Adipose tissue (tissue), 3 donors: ENCODE results near the gene ANXA5. TPM values are rescaled to one million over a fixed set of nuclear protein-coding genes. Genes with fewer than 3 reads are reported as not detected.
A peak's percentile ranks its signal among the peaks of the same experiment; 100 is the strongest.
"Not testable (repeated sequence)": the region's sequence is repeated elsewhere in the genome, so short reads cannot be mapped to it uniquely, and the experiment has no call there.

Experiments
- H3K27ac ChIP-seq: one replicate; pipeline ENCODE4 v1.5.1; 2013; ENCODE audit warnings: low read depth, low read length
- WGBS, 3 donors: extraction: QIAGEN DNeasy Blood & Tissue Kit; methylation state at CpG; one replicate each; pipeline ENCODE4 v1.1.7; 2013; 5-methylcytosine and 5-hydroxymethylcytosine counted together
- polyA plus RNA-seq, 3 donors: library from polyadenylated mRNA; stranded (reverse); fragments of 200-250 nt; gene quantifications; one replicate each; pipeline ENCODE4 v1.2.3, GENCODE V29; 2013
- donor health status: healthy with polysubstance abuse.
- donor health status: Bipolar disorder and iron deficiency.
- donor health status: healthy.

ANXA5 gene
- 100 to 1,000 TPM; 130 to 685 (median 535) TPM for polyA plus RNA-seq

DNA sequence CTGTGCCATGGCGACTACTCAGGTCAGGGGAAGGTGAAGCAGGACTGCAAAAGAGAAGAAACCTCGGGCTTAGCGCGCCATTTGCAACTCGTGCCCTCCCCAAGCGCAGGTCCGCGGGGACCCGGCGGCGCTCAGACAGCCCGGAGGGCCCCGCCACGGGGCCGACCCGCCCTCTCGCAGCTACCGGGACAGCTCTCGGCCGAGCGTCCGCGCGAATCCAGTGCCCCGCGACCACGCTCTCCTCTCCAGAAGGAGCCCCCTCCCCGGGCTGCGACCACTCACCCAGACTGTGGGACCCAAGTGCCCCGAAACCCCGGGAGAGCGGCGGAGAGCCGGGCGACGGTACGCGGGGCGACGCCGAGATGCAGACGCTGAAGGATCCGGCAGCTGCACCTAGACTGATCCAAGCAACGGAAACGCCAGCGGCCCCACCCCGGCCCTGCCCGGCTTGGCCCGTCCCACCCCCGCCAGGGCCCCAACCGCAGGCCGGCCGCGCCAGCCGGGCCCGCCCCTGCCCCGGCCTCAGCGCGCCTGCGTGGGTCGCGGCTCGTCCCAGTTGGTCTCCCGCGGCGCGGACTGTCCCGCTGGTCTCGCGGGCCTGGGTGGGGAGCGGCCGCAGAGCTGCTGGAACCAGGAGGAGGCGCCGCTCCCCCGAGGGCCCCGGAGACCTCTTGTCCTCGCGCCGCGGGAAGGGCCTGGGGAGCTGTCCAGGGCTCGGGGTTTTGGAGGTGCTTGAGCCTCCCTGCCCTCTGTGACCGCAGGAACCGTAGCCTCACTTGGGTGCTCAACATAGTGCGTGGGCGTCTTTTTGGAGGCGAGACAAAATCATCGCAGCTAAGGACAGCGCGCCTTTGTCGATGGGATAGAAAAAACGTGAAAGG lies at the start of gene ANXA5:
Gene ANXA5 (minus strand): TSS at position 400 of the 881 bp plus-strand sequence. CDS start 391 bp downstream, at position 9.
- peak within 1 kb of the TSS; percentile 91 for H3K27ac ChIP-seq
- 0 to 1% (median 0%) methylated on average over 62 to 91 of the region's 91 CpGs for WGBS, 3 donors

DNA sequence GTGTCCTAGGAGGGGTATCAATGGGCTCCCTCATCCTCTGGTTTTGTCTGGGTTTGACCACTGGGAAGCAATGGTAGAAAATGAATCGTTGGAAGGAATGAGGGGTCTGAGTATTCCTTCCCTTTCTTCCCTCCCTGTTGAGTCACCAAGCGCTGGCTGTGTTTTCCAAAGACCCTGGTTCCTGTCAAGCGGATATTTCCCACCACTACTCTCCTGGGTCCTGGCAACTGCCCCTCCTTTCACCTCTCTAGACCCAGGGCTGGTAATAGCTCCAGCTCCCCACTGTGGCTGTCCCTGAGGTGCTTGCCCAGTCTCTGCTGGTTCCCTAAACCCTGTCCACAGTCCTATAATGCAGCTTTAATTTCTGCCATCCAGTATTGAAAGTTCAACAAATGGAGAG lies 46.0 kb upstream of the ANXA5 start:
- no peak overlapping the region for H3K27ac ChIP-seq
- WGBS, 3 donors, result 54 to 71% (median 64%) methylated on average over 3 of the region's 3 CpGs

DNA sequence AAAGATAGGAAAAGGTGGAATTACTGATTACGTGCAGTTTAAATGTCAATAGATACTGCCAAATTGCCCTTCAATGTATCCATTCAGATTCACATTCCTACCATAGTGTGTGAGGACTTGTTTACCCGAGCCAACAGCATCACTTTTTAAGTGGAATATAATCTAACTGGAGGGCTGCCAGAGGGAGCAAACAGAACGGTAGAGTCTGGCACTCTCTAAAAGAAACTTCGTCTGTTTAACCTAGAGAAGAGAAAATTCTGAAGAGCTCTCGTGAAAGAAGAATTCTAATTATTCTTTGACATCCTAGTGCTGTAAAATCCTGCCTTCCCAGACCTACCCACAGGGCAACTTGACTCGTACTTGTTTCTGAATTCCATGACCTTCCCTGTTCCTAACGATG lies 45.0 kb upstream of the ANXA5 start:
- H3K27ac ChIP-seq, result no peak overlapping the region
- WGBS, 3 donors, result 17 to 58% (median 45%) methylated on average over 7 of the region's 7 CpGs

- no peak overlapping the region for H3K27ac ChIP-seq
- 75 to 87% (median 78%) methylated on average over 12 of the region's 12 CpGs for WGBS, 3 donors
These were observed 44.1 kb upstream of the ANXA5 start for GRCh38 chr4:121740796-121741409.

- WGBS, 3 donors, result 58 to 73% (median 62%) methylated on average over 2 of the region's 2 CpGs
These were observed 42.8 kb upstream of the ANXA5 start for GRCh38 chr4:121739575-121739974.

GRCh38 chr4:121738780-121739535 lies 42.2 kb upstream of the ANXA5 start:
- no peak overlapping the region for H3K27ac ChIP-seq
- WGBS, 3 donors, result 47 to 65% (median 63%) methylated on average over 2 of the region's 2 CpGs

More at GRCh38 chr4:121739575-121739974, 42.8 kb upstream of the ANXA5 start:
- H3K27ac ChIP-seq, result no peak overlapping the region

DNA sequence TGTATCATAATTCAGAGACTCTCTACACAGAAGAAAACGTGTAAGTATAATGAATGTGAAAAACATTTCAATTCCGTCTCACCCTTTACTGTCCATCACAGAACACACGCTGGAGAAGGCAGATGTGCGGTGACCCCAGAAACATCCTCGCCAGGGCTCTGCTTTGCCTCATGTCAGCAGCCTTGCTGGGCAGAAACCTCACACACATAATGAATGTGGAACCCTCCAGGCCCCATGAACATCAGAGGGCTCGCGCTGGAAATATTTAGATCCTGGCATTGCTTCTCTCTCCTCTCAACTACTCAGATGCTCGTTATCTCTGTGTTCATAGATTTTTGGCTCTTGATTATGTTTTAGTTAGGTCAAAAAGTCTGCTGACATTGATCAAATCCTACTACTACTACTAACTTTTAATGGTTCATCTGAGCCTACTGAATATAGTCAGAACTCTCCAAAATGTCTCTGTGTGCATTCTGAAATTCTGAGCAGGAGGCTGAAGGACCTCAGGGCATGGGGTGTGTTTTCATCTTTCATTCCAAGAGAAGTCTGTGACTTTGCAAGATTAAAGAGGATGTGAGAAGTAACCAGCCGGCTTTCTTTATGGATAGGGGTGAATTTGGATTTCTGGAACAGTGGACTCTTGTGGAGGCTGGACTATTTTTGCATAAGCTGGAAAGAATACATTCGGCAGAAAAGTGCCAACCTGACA lies 41.2 kb upstream of the ANXA5 start:
- WGBS, 3 donors, result 62 to 67% (median 66%) methylated on average over 10 of the region's 10 CpGs

DNA sequence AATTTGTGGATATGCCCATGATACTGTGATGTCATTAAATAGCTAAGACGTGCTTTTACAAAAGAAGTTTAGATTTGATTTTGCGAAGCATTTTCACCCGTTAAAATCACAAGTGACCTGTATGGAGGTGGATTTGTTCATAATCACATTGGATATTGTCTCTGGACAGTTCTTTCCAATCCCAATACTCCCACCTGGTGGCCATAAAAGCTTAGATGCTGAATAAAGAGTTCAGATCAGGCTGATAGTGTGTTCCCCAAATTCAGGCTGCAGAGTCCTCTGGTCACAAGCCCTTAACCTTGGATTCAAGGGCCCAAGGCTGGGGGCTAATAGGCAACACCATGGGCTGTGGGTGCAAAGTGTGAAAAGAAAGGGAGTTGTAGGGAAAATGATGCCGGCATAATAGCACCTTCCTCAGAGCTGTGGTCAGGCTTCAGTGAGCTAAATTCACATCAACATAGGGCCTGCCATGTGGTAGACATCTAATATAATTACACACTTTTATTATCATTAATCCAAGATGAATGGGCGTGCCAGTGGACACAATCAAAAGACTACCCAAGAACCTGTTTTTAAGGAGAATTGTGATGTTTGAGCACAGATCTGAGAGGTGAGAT lies 40.1 kb upstream of the ANXA5 start:
- no peak overlapping the region for H3K27ac ChIP-seq
- 57 to 75% (median 73%) methylated on average over 5 of the region's 5 CpGs for WGBS, 3 donors

More for the DNA sequence above, 41.2 kb upstream of the ANXA5 start:
- H3K27ac ChIP-seq, result no peak overlapping the region

DNA sequence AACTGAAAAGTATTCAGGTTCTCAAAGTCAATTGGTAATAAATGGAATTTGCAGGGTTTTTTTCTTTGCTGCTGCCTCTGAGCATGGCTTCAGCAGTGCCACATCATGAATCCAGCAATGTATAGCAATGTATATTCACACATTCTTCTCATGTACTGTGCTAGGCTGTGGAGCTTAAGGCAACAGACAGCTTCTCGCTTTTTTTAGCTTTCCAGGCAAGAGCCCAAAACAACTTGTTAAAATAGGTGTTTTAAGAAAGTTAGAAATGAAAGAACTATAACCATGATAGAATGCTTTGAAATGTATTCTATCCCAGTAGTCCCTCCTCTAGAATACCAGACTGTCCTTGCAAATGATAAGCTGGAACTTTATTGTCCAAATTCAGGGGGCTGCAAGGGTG lies 37.8 kb upstream of the ANXA5 start:
- no peak overlapping the region for H3K27ac ChIP-seq
- 81 to 90% (median 86%) methylated on average over 1 of the region's 1 CpG for WGBS, 3 donors

DNA sequence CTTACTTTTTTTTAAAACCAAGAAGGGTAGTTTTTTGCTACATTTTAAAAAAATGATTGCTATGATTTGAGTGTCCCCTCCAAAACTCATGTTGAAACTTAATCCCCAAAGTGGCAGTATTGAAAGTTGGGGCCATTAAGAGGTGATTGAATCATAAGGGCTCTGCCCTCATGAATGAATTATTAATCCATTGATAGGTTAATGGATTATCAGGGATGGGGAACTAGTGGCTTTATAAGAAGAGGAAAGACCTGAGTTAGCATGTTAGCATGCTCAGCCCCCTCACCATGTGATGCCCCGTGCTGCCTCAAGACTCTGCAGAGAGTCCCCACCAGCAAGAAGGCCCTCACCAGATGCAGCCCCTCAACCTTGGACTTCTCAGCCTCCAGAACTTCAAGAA lies 37.2 kb upstream of the ANXA5 start:
- H3K27ac ChIP-seq, result no peak overlapping the region
- WGBS, 3 donors, result 87 to 100% (median 88%) methylated on average over 1 of the region's 1 CpG

GRCh38 chr4:121729753-121730152 lies 33.0 kb upstream of the ANXA5 start:
- 91 to 98% (median 98%) methylated on average over 2 of the region's 2 CpGs for WGBS, 3 donors
- not testable (repeated sequence) for H3K27ac ChIP-seq

- WGBS, 3 donors, result 75 to 84% (median 75%) methylated on average over 3 of the region's 3 CpGs
- no peak overlapping the region for H3K27ac ChIP-seq
These were observed 32.0 kb upstream of the ANXA5 start for GRCh38 chr4:121728798-121729226.

GRCh38 chr4:121728066-121728465 lies 31.3 kb upstream of the ANXA5 start:
- WGBS, 3 donors, result 76 to 85% (median 77%) methylated on average over 4 of the region's 4 CpGs

DNA sequence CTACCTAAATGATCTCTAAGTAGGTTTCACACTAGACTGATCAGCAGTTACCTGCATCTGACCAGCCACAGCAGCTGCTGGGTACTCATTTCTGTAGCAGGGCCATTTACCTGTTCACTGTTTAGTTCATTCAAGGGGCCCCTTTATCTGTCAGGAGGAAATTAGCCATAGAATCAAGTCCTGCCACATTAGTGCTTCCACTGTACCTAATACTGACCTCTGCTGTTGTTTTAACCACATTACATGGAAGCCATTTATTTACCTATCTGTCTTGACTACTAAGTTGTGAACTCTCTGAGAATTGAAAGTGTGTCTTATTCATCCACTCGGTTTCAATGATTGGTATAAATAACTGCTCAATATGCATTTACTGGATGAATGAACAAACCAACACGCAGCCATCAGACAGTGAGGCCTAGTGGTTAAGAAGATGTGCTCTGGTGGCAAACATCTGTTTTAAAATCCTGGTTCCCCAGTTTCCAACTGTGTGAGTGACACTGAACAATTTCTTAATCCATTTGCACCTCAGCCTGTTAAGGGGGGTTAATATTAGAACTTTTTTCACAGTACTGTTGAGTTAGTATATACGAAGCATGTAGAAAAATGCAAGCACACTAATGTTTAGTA lies 30.0 kb upstream of the ANXA5 start:
- 35 to 45% (median 40%) methylated on average over 3 of the region's 3 CpGs for WGBS, 3 donors

More at GRCh38 chr4:121728066-121728465, 31.3 kb upstream of the ANXA5 start:
- no peak overlapping the region for H3K27ac ChIP-seq

DNA sequence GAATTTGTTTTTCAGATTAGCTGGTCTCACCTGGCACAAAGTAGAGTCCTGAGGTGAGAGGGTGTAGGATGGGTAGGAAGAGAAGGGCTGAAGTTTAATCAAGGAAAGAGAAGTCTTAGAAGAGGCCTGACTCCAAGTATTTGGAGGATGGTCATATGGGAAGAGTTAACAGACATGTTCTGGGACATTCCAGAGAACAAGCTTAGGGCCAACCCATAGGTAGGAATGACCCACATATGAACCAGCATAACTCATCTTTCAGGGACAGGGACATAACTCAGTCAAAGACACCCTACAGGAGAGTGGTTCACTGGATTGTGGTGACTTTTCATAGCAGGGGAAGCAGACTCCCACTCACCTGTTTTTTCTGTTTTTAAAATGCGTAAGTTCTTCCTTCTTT lies 27.9 kb upstream of the ANXA5 start:
- WGBS, 3 donors, result 89 to 100% (median 90%) methylated on average over 1 of the region's 1 CpG
- H3K27ac ChIP-seq, result no peak overlapping the region

More for the DNA sequence above, 30.0 kb upstream of the ANXA5 start:
- no peak overlapping the region for H3K27ac ChIP-seq

DNA sequence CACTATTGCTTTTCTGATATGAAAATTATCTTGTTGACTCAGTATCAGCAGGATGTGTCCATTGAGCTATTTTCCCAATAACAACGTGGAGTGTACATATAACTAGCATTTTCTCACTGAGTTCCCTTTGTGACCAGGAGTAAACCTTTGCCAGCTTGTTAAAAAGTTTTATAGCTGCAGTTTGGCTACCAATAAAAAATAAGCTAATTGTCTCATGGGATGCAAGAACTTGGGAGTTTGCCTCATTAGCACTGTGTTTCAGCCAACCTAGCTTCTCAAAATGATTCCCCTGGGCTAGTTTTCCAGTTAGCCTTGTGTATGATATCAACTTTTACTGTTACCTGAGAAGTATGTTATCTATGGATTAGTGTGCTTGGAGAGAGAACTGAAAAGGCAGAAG lies 24.9 kb upstream of the ANXA5 start:
- H3K27ac ChIP-seq, result no peak overlapping the region
- WGBS, 3 donors, result 28 to 61% (median 59%) methylated on average over 1 of the region's 1 CpG

- H3K27ac ChIP-seq, result no peak overlapping the region
- 74 to 94% (median 93%) methylated on average over 1 of the region's 1 CpG for WGBS, 3 donors
These were observed 23.3 kb upstream of the ANXA5 start for GRCh38 chr4:121720109-121720508.
